NOMO-1 treated with dmso at 0.1 percent for 144 hours (cell line): ENCODE data around the gene NPAS3.

Source experiments
- DNase-seq: peaks from one replicate; lab custom pipeline; 2025; ENCODE audit not compliant: unreplicated experiment; lab: John Stamatoyannopoulos, UW

NPAS3 gene

DNA sequence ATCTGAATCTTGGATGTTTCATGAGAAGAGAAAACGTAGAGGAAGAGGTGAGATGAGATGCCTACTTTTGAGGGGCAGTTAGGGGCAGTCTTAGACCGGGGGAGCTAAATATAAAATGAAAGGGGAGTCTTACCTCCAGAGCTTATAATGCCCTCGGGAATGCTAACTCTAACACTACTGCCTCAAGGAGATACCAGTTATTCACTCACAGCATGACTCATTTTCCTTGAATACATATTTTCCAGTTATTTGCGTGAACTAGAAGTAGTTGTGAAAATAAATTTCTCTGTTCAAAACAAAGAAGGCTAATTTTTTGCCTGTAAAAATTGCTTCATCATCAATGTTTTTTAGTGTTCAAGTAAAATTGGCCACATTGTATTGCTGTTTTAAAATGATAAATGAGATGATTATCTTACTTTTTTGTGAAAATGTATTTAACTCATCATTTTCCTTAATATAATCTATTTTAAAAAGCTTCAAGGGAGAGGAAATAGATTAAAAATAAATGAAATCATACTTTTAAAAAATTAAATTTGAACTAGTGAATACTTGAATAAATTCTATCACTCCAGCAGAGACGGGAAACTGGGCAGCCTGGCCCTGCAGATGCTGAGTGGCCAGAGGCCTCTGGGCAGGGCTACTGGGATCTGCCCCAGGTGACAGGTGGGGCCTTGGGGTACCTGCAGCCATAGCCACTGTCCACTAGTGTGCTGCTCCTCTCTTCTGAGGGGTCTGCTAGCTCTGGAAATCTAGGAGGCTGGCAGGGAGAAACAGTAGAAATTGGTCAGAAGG lies 672.9 kb downstream of the NPAS3 start:
- DNase-seq, result no peak

DNA sequence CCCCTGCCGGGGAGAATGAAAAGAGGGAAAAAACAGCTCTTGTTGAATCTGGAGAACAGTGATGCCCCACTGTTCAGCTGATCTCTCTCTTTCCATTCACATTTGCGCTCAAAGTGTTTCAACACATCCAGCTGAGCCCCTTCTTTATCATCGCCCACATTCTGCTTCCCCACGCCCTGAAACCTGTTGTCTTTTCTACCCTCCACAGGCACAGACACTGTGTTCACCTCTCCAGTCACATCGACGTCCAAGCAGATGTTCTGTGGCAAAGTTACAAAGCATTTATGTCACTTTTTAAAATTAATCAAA lies 673.5 kb downstream of the NPAS3 start:
- no peak for DNase-seq

DNA sequence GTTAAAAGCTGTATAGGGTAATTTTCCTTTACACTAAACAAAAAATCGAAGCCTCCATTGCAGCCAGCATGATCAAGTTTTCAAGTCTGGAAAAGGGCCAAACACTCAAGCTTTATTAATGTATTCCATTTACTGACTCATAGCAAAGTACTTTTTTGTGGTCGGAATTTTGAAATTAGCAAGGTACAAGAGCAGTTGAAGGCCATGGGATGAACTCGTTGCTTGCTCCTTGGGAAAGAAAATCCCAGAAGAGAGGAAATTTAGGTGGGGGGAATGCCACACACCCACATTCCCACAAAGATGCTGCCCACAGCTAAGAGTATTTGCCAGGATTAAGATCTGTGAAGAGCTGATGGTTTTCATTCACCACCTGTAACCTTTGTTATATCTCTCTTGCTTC lies 678.5 kb downstream of the NPAS3 start:
- DNase-seq, result no peak

DNA sequence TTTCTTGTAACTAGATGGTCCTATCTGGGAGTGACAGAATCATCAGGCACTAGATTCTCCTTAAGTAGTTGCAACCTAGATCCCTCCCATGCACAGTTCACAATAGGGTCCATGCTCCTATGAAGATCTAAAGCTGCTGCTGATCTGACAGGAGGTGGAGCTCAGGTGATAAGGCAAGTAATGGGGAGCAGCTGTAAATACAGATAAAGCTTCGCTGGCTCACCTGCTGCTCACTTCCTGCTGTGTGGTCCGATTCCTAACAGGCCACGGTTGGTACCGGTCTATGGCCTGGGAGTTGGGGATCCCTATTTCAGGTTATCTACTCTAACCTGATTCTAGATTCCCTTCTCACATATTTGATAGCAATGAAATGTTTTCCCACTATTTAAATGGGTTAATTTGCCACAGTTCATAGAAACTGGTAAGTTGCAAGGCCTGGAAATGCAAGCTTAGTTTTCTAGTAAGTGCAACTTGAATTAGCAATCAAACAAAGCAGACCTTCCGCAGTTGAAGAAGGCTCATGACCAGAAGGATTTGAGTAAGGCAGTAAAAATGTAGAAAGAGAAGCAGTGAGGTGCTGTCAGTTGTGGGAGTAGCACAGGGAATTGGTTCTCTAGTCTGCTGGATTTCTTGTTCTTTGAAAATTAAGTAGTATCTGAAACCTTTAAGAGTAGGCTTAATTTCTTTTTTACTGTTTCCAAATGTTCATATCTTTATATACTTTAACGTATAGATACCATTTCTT lies 679.9 kb downstream of the NPAS3 start:
- no peak for DNase-seq

DNA sequence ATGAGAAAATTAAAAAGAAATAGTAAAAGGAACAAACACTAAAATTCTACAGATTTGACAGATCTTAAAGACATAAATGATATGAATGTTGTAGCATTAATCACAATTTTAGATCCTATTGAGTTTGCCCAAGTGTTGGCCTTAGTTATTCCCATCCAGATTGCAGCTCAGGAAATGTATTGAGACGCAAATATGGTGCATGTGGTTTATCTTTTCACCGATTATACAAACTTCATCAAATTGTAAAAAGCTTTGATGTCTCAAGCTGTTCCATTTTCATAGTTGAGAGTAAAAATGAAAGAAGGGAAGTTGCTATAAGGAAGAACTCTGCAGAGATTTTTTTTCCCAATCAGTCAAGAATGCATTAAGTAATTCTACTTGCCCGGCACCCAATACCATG lies 683.8 kb downstream of the NPAS3 start:
- DNase-seq, result no peak

- DNase-seq, result no peak
These were observed 691.1 kb downstream of the NPAS3 start for GRCh38 chr14:33629792-33630191.

- DNase-seq, result no peak
These were observed 692.3 kb downstream of the NPAS3 start for GRCh38 chr14:33631021-33631420.

DNA sequence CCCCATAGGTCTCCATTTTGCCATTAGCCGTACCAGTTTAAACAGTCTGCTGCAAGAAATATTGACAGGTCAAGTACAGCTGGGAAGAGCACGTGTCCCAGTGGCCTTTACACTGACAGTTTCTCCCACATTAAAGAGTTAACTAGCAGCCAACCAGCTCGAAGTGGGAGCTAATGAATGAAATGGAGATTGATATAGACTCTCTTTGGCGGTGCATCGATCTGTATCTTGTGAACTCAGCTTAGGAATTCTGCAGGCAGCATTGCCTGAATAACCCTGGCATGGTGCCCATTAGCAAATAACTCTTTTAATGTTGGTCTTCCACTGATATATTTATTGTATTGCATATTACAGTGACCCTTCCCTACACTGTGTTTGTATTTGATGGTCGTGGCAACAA lies 692.8 kb downstream of the NPAS3 start:
- no peak for DNase-seq

DNA sequence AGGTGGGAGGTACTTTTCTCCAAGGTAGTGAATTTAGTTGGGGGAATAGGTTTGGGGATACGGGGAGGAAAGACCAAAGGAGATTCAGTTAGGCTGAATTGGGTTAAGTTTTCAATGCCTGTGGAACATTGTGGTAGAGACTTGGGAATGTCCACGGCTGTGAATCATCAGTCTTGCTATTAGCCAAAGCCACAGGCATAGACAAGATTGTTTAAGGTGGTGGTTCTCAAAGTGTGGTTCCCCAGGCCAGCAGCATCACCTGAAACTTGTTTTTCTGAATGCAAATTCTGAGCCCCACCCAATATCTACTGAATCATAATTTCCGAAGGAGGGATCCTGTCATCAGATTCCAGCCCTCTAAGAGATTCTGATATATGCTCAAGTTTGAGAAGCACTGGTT lies 696.0 kb downstream of the NPAS3 start:
- DNase-seq, result no peak

GRCh38 chr14:33636716-33637115 lies 698.0 kb downstream of the NPAS3 start:
- no peak for DNase-seq

DNA sequence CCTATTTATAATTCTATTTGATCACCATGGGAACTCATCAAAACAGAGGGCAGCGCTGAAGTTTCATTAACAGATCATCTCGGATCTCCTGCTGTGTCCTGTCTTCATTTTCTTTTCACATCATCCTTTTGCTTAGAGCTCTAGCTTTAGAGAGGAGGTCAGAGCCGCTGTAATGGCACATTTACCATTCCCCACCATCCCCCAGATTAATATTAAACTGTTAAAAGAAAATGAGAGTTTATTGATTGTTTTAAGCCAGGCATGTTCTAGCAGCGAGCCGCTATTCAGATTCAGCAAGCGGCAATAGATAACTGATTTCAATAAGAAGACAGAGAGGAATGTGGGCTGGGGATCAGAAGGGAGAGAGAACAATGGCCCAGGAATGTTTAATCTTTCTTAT lies 703.4 kb downstream of the NPAS3 start:
- no peak for DNase-seq

- no peak for DNase-seq
These were observed 704.1 kb downstream of the NPAS3 start for GRCh38 chr14:33642691-33643244.

- no peak for DNase-seq
These were observed 704.9 kb downstream of the NPAS3 start for GRCh38 chr14:33643426-33644181.

DNA sequence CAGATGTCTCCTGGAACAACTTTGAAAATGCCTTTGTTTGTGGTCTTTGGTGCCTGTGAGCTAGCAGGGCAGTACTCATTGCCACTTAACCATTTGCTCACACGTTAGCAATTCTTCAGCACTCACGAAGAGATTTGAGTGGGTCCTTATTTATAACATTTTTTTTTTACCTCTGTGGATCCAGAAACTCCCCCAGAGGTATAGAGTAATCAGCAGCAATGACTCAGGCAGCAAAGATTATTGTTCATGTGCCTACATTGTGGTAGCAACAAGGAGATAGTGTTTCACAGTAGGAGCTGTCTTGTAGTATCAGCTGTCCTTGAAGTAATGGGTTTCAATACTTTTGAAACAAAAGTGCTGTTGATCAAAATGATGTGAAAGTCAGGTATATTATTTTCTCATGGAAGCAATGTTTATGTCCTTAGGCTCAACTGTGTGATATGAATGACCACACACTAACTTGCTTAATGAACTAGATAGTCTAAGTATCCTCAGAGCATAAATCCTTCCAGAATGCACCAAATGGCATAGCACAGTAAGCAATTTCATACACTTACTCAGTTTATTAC lies 708.1 kb downstream of the NPAS3 start:
- DNase-seq, result no peak

DNA sequence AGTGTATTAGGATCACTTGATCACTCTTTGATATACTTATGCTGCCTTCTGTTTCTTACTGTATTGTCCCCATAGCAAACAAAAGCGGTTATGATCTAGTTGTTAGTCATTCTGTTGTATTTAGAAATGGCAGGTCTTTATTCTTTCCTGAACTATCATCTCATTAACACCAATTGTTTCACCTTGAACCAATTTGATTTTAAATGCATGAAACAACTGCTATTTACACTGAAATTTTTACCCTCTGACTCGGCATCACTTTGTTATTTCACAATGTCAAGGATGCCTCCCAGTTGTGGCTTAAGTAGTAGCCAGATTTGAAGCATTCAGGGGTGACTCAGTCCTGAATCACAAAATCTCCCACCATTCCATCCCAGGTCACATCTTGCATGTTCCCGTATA lies 708.7 kb downstream of the NPAS3 start:
- DNase-seq, result no peak

GRCh38 chr14:33650430-33650829 lies 711.8 kb downstream of the NPAS3 start:
- no peak for DNase-seq

DNA sequence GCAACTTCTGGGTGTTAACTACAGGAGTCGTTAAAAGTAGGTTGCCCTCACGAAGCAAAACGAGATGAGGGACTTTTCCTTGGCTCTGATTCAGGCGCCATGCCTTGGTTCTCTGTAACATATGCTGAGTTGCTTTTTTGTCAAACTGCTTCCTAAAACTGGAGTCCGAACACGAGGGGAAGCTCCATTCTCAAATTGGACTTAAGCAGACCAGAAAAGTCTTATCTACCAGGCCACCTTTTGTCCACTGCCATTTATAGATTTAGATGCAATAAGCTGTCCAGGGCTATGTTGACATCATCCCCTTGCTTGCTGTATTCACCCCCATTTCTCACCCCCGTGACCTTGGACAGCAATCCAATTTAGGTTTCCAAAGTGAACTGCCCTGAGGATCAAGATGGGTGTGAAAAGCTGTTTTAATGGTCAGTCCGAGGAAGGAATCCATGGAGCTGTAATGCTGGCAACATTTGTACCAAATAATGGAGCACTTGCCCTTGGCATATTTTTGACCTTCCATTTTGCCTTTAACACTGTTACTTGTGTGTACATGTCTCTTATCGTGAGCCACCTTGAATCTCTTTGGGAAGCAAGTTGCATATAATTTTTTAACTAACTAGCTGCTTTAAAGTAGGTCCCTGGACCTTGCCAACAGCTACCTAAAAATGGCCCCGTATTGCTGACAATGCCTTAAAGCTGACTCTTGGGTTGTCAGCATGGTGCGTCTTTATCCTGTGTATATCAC lies 714.1 kb downstream of the NPAS3 start:
- no peak for DNase-seq

GRCh38 chr14:33653308-33653695 lies 714.6 kb downstream of the NPAS3 start:
- DNase-seq, result no peak

DNA sequence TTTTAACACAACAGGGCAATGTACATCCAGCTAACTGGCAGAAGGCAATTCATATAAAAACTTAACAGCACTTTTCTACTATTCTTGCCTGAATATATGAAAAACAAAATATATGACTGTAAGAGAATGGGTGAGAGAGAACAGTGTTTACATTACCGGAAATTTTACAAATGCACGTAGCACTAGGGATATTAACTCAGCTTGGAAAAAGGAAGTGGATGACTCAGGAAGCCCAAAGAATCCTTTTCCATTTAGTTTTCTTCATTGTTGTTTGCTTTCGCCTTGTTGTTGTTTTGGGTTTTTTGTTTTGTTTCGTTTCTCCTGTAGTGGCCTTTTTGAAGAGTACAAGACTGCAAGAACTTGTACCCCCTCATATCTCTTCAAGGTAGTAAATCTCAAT lies 716.7 kb downstream of the NPAS3 start:
- DNase-seq, result no peak

DNA sequence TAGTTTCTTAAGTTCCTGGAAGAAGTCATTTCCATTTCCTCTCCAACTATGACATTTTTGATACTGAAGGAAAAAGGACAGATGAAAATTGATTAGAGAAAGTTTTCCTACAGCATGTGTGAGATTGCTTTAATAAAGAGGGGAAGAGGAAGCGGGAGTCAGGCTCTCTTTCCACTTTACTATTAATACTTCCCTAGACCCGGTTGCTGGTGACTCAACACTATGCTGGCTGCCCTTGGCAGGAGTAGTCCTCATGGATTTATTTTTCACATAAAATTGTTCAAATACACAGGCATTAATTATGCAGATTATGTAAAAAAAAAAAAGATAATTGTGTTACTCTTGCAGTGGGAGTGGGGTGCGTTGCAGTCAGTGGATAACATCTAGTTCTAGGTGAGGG lies 718.8 kb downstream of the NPAS3 start:
- no peak for DNase-seq

GRCh38 chr14:33660248-33660647 lies 721.6 kb downstream of the NPAS3 start:
- DNase-seq, result no peak
